SK-N-MC (cell line): ENCODE data around the gene SULT2B1.

Experiments used
- EZH2 ChIP-seq: fragments of 200-600 bp; sonication (generic); IDR thresholded peaks from one replicate; pipeline ENCODE4 v1.6.1; 2017; ENCODE audit warnings: antibody characterized with exemption
- FOXP2 ChIP-seq: optimal IDR thresholded peaks from 2 replicates; pipeline ENCODE3; 2011; ENCODE audit warnings: mild to moderate bottlenecking, moderate library complexity; ENCODE audit not compliant: insufficient read depth; ENCODE audit errors: extremely low read length, control extremely low read depth
- POLR2AphosphoS5 ChIP-seq: IDR thresholded peaks from 2 replicates; pipeline ENCODE4 v1.6.1; 2012; ENCODE audit warnings: mild to moderate bottlenecking, low read depth, low read length, borderline replicate concordance

DNA sequence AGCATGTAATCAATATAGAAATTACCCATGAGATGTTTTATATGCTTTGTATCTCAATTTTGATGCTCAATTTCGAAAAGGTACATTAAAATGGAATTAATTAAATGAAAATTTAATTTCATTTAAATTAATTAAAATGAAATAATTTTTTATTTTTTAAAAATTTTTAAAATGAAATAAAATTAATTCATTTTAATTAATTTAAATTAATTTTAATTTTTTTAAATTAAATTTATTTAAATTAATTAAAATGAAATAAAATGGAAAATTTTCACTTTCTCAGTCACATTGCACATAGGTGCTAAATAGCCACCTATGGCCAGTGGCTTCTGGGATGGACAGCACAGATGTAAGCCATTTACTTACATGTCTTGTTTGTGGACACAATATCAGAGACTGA is 4.2 kb upstream of the SULT2B1 start:
- TF ChIP-seq POLR2AphosphoS5 = no peak
- TF ChIP-seq FOXP2 = no peak
- no peak for TF ChIP-seq EZH2
